ENCODE data around the gene TBXA2R. TPM values are rescaled to one million over a fixed set of nuclear protein-coding genes. Genes with fewer than 3 reads are reported as not detected.

TBXA2R gene
- total and polyA plus RNA-seq, 2 donors (not counting 3 experiments of a cell fraction or from before 2014, with no cell fraction given) = 2.4 to 2.9 TPM

DNA sequence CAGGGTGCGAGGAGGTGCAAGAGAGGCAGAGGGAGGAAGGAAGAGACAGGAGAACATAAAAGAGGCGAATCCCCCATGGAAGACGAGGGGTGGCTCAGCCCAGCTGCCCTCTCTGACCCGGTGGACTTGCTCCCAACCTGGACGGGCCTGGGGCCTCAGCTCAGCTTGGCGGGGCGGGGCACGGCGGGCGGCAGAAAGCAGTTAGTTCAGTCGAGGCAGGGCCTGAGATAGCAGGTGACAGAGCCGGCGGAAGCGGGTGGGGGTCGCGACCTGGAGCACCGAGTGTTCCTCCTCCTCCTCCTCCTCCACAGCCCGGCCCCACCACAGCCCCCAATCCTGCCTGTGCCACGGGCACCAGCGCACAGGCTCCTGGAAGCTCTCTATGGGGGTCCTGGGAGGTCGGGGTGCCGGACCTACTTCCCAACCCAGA, 26.9 kb upstream of the TBXA2R start:
- TF ChIP-seq, protein P1, sequence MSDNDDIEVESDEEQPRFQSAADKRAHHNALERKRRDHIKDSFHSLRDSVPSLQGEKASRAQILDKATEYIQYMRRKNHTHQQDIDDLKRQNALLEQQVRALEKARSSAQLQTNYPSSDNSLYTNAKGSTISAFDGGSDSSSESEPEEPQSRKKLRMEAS (IDR thresholded peaks at IDR 0.05; ENCODE audit: insufficient read depth, insufficient read length) = no peak
- no peak for TF ChIP-seq POLR2A (IDR thresholded peaks at IDR 0.05; ENCODE audit: low read depth, low read length)
- no peak for TF ChIP-seq EZH2 (IDR thresholded peaks at IDR 0.05; ENCODE audit: borderline replicate concordance, low read depth, low read length, severe bottlenecking)
- TF ChIP-seq FOS (IDR thresholded peaks at IDR 0.05; ENCODE audit: borderline replicate concordance, insufficient read depth, low read length) = no peak
- no peak for TF ChIP-seq POLR2AphosphoS5 (IDR thresholded peaks at IDR 0.05; ENCODE audit: insufficient read depth, low read depth, low read length)
- no peak for TF ChIP-seq MYC (IDR thresholded peaks at IDR 0.05; ENCODE audit: low read depth, low read length)
- no peak for TF ChIP-seq JUN (IDR thresholded peaks at IDR 0.05; ENCODE audit: borderline replicate concordance, insufficient read depth, insufficient read length, low read depth)
- TF ChIP-seq GATA2 (IDR thresholded peaks at IDR 0.05; ENCODE audit: insufficient read depth, insufficient read length, low read depth, low read length) = no peak
- no peak for TF ChIP-seq CTCF (IDR thresholded peaks at IDR 0.05; ENCODE audit: extremely low read depth in 1 of 2, insufficient read depth in 1 of 2, low read depth in 1 of 2, low read length in 2 of 2)
- Histone ChIP-seq H4K20me1 (replicated peaks; ENCODE audit: control insufficient read depth, extremely low read depth, insufficient read depth, low read length) (no peaks in the 10 kb centered on the region), H3K9me1 (replicated peaks; ENCODE audit: control insufficient read depth, extremely low read depth, insufficient read depth, low read length) (no peaks in the 10 kb centered on the region), H3K4me1 (ENCODE audit: control insufficient read depth, extremely low read depth, insufficient read depth, low read length) (no peaks in the 10 kb centered on the region), H3K9me3 (replicated peaks; ENCODE audit: control insufficient read depth, insufficient read depth, low read length) (no peaks in the 10 kb centered on the region), H3K36me3 (ENCODE audit: control insufficient read depth in 2 of 2, extremely low read depth in 1 of 2, insufficient read depth in 2 of 2, low read length in 2 of 2) (peaks cover 4 to 30% of the 10 kb centered on the region in 2 experiments), H3K4me3 (replicated peaks in 1 of 3; ENCODE audit: insufficient read depth in 1 of 3, low read depth in 1 of 3, low read length in 3 of 3) (no peak overlapping the region), H3K27me3 (ENCODE audit: control insufficient read depth in 2 of 2, insufficient read depth in 2 of 2, low read length in 2 of 2) (no peaks in the 10 kb centered on the region), H3K27ac (ENCODE audit: insufficient read depth, low read depth, low read length) (no peak overlapping the region), H3K79me2 (ENCODE audit: control insufficient read depth, insufficient read depth, low read length) (no peaks in the 10 kb centered on the region), H3K4me2 (ENCODE audit: insufficient read depth, low read length) (no peak overlapping the region), H3K9ac (replicated peaks; ENCODE audit: extremely low read depth, insufficient read depth, low read length) (no peak overlapping the region), H2AFZ (ENCODE audit: low read depth, low read length) (no peak overlapping the region)
- DNase-seq (ENCODE audit: low read depth, low spot score) = no peak
- dilution Hi-C loops (cut with MboI; ENCODE audit: extremely low pct_ligation_motif_present, low sequenced_read_pairs) = no loop called here
- ChIA-PET POLR2A (no interaction called here), CTCF (interaction anchor here (1.6 kb wide), 1 partner anchor 328 kb away, joined by 3 read pairs; no protein-coding TSS in a partner anchor)
- no peak for FAIRE-seq
- intact Hi-C loops (cut with micrococcal nuclease) = no loop called here
- BruUV-seq (replicated peaks) = no TSS peak

Data from endothelial cell of umbilical vein (primary cell).